Memory B cell (primary cell): ENCODE results near the gene TF.

Experiments used
- ATAC-seq: fragments of 150-1000 bp; cut with Tn5 transposase; 2 replicates; pipeline ENCODE4 v1.10.0; 2021; ENCODE audit warnings: low read depth, mild to moderate bottlenecking, moderate library complexity
- DNase-seq, 2 donors: peaks; one replicate each; pipeline ENCODE4 v3.0.0; 2022; ENCODE audit warnings: low spot score in 2 of 2
- H3K27ac Mint-ChIP-seq: one replicate; pipeline ENCODE4 v1.8.0; 2022; ENCODE audit warnings: mild to moderate bottlenecking, moderate library complexity, mixed read lengths
- H3K27me3 Mint-ChIP-seq: one replicate; pipeline ENCODE4 v1.8.0; 2022; ENCODE audit warnings: mixed read lengths
- H3K36me3 Mint-ChIP-seq: one replicate; pipeline ENCODE4 v1.8.0; 2022; ENCODE audit warnings: mild to moderate bottlenecking, mixed read lengths
- H3K4me1 Mint-ChIP-seq: one replicate; pipeline ENCODE4 v1.8.0; 2022; ENCODE audit warnings: mixed read lengths
- H3K4me3 Mint-ChIP-seq: one replicate; pipeline ENCODE4 v1.8.0; 2022; ENCODE audit warnings: mild to moderate bottlenecking, moderate library complexity, mixed read lengths
- H3K9me3 Mint-ChIP-seq: one replicate; pipeline ENCODE4 v1.8.0; 2022; ENCODE audit warnings: mixed read lengths

Gene TF

DNA sequence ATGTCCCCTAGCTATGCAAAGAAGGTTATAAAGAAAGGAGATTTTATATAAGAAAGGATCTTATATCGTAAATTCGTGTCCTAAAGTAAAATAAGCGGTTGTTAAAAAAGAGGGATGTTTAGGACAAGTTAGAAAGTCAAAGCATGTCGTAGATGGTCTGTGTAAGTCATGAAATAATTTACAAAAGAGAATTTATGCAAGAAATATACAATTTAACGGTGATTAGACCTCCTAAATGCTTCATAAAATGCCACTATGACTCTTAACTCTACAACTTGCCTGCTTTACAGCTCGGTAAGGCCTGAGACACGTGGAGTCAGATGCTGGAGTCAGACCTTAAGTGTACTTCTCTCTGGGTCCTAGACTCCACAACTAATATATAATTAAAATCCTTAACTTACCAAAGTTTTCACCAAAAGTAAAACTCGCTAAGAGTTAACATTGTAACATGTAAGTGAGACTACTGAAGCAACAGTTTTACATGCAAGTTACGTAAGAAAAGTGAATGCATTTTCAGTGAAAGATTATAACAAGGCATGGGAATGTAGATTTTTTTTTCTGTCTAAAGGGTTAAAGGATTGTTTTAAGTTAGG is 46.1 kb downstream of the TF start:
- Mint-ChIP-seq H3K27ac (no peak overlapping the region), H3K27me3 (no peaks in the 10 kb centered on the region), H3K4me3 (no peak overlapping the region), H3K9me3 (peaks cover 4% of the 10 kb centered on the region), H3K36me3 (no peaks in the 10 kb centered on the region), H3K4me1 (no peaks in the 10 kb centered on the region)
- ATAC-seq = no peak
- no peak for DNase-seq

DNA sequence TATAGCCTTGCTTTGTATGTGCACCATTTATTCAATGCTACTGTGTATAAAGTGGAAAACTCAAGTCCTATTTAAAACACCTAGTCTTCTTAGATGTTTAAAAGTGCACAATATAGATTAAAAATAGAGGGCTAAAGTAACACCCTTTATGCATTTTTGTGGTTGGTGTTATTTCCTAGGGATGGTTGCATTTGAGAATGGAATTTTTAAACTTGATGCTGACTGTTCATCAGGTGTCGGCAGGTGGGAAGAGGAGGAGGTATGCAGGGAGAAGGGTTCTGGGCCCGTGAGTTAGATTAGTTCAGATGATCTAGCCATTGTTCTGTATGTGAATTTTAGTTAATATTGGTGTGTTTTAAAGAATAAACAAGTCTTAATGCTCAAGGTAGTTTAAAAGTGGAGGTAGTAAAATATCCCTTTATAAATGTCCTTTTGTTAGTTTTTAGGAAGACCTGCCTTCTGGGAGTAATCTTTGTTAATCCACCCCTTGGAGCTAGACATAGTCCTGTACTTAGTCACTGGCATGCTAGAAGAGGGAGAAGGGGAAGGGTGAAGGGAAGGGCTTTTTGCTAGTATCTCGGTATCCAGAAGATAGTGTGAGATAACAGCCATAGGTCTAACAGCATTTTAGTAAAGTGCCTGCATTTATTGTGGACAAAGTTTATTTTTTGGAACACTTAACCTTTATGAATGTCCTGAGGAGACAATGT is 51.4 kb downstream of the TF start:
- DNase-seq (no peak), ATAC-seq (no peak)
- H3K27me3 Mint-ChIP-seq = peaks cover 8% of the 10 kb centered on the region
- peaks cover 3% of the 10 kb centered on the region for H3K9me3 Mint-ChIP-seq
- no peaks in the 10 kb centered on the region for H3K4me1 Mint-ChIP-seq
- no peak overlapping the region for H3K4me3 Mint-ChIP-seq
- no peaks in the 10 kb centered on the region for H3K36me3 Mint-ChIP-seq
- no peak overlapping the region for H3K27ac Mint-ChIP-seq

DNA sequence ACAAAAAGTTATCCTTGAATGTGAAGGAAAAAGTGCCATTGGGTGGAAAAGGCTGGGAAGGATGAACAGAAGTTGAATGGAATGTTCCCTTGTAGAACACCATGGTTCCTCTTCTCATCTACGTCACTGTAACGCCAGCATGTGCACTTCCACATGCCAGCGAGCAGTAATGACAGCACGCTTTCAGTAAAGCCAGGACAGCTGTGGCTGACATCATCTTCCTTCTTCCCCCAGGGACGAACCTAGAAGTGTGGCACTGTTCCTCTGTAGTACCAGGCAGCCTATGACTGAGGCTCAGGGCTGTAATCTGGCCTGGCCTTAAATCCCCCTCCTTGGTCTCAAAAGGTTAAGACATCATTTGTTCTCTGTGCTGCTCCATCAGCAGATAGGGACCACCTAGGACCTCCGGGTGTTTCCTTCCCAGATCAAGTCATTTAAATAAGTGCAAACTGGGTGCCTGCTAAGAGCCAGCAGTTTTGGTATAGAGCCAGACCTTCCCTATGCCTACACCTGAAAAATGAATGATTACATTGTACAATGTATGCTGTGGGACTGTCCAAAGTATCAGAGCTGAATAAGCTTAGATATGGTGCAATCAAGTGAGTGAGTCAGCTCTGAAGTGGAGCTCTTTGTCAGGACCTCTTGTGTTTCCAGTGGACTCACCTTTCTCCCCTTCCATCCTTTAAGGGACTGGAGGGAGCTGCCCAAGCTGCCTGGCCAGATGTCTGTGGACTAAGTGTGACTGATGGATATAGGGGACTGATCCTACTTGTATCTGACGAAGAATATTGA is 53.8 kb downstream of the TF start:
- Mint-ChIP-seq H3K9me3 (no peaks in the 10 kb centered on the region), H3K27me3 (peaks cover 8% of the 10 kb centered on the region), H3K27ac (no peak overlapping the region), H3K4me1 (no peaks in the 10 kb centered on the region), H3K4me3 (no peak overlapping the region), H3K36me3 (no peaks in the 10 kb centered on the region)
- no peak for DNase-seq
- ATAC-seq = peak; percentile 80

DNA sequence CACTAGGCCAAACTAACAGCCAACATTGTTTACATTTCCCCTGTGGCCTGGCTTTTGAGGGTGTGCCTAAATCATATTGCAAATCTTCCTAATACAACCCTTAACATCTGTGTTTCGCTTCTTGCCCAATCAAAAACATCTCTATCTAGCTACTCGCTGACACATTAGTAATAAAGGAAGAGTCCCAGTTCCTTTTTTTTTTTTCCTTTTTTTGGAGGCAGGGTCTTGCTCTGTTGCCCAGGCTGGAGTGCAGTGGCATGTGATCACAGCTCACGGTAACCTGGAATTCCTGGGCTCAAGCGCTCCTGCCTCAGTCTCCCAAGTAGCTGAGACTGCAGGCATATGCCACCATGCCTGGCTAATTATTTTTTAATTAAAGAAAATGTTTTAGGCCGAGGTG is 57.3 kb downstream of the TF start:
- Mint-ChIP-seq H3K27me3 (peaks cover 2% of the 10 kb centered on the region), H3K4me3 (no peak overlapping the region), H3K9me3 (no peaks in the 10 kb centered on the region), H3K36me3 (no peaks in the 10 kb centered on the region), H3K4me1 (peaks cover 7% of the 10 kb centered on the region), H3K27ac (no peak overlapping the region)
- DNase-seq (no peak), ATAC-seq (no peak)

DNA sequence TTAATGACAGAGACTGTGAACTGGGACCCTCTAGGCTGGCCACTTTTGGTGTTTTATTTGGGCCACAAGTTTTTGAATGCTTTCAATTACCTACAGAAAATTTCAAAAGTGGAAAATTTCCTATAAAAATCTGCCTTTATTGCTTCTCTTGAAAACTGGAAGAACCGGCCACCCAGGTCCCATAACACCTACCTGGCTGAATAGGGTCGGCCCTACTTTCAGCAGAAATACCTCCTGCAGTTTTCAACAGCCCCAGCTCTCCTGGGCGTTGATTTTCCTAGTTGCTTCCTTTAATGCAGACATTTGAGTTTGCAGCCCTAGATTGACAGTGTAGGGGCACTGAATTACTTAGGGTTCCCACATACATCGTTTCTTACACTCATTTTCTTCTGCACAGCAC is 58.7 kb downstream of the TF start:
- Mint-ChIP-seq H3K27me3 (peaks cover 2% of the 10 kb centered on the region), H3K4me1 (peaks cover 7% of the 10 kb centered on the region), H3K4me3 (peak overlapping the region; percentile 95), H3K27ac (peak overlapping the region; percentile 96), H3K9me3 (no peaks in the 10 kb centered on the region), H3K36me3 (no peaks in the 10 kb centered on the region)
- ATAC-seq (no peak), DNase-seq (no peak)

DNA sequence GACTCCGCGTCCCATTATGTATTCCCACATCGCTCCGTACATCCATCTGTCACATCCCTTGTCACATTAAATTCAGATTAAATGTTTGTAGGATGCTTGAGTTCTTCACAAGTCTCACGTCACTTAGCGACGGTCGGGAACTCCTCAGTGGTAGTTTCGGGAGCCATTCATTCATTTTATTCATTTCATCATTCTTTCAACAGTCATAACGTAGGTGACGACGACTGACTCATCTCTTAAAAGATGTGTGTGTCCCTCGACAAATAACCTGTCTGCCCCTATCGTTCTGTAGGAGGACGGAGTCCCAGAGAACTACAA is 59.1 kb downstream of the TF start:
- Mint-ChIP-seq H3K36me3 (peaks cover 2% of the 10 kb centered on the region), H3K4me3 (peak overlapping the region; percentile 95), H3K27me3 (peaks cover 2% of the 10 kb centered on the region), H3K9me3 (no peaks in the 10 kb centered on the region), H3K27ac (peak overlapping the region; percentile 96), H3K4me1 (peaks cover 7% of the 10 kb centered on the region)
- DNase-seq (no peak), ATAC-seq (no peak)

DNA sequence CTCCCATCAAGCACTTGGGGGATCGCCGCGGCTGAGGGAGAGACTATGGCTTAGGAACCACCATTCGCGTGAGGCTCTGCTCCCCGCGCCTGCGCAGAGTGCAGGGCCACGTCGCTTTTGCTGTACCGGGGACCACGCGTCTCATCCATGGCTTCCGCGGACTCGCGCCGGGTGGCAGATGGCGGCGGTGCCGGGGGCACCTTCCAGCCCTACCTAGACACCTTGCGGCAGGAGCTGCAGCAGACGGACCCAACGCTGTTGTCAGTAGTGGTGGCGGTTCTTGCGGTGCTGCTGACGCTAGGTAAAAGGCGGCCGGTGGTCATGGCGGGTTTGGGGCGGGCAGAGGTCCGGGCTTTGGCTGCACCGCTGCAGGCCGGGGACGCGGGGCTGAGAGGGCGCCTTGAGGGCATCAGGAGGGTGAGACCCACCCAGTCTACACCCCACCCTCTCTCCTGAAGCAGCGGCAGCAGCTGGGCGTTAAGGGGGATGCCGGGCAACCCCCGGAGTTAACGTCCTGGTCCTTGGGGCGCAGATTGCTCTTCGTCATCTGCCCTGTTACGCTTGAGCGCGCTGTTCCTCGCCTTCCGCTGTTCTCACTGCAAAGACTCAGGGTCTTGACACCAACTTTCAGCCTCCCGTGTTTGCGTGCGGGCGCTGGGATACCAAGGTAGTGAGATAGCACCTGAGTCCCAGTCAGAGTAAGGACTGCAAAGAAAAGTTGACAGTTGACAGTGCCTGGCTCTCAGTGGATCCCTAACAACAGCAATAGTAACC is 59.7 kb downstream of the TF start, which contains the start of gene SRPRB:
Gene SRPRB (plus strand): TSS at position 114 of the 774 bp plus-strand sequence. CDS start 34 bp downstream, at position 148.
- H3K4me3 Mint-ChIP-seq = peak within 1 kb of the TSS; percentile 95
- ATAC-seq (peak; percentile 95), DNase-seq (peak; percentile 88 to 92)
- peaks cover 2% of the 10 kb centered on the region for H3K36me3 Mint-ChIP-seq
- H3K9me3 Mint-ChIP-seq = no peaks in the 10 kb centered on the region
- H3K27me3 Mint-ChIP-seq = peaks cover 2% of the 10 kb centered on the region
- peak within 1 kb of the TSS; percentile 96 for H3K27ac Mint-ChIP-seq
- peaks cover 7% of the 10 kb centered on the region for H3K4me1 Mint-ChIP-seq

DNA sequence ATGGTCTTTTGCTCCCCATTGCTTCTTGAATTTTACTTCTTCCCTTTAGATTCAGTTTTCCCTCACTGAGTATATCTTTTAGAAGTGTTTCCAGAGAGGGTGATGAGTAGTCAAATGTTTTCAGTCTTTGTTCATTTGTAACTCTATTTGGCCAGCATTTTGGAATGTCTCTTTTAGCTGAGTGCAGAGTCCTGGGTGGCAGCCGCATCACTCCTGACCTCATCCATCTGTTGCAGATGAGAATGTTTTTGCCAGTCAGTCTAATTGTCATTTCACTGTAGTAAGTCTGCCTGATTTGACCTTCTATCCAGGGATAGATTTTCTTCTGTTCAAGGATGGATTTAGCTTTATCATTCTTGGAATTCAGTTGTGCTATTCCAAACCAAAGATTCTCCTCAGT is 66.7 kb downstream of the TF start:
- Mint-ChIP-seq H3K36me3 (peaks cover 23% of the 10 kb centered on the region), H3K4me3 (no peak overlapping the region), H3K27me3 (no peaks in the 10 kb centered on the region), H3K27ac (peak overlapping the region; percentile 3), H3K4me1 (peaks cover 7% of the 10 kb centered on the region), H3K9me3 (no peaks in the 10 kb centered on the region)
- no peak for ATAC-seq
- DNase-seq = no peak

DNA sequence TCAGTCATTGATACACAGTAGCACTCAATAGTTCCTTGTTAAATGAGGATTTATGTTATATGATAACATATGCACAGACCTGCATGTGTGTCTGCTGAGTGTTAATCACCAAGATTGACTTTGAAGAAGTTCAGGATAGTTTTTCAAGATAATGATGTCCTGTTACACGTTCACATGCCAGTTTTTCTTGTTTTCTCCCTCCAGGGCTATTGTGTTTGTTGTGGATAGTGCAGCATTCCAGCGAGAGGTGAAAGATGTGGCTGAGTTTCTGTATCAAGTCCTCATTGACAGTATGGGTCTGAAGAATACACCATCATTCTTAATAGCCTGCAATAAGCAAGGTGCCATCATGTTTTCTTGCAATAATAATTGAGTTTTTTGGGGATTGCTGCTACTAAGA is 69.2 kb downstream of the TF start:
- H3K27me3 Mint-ChIP-seq = no peaks in the 10 kb centered on the region
- H3K9me3 Mint-ChIP-seq = no peaks in the 10 kb centered on the region
- peaks cover 31% of the 10 kb centered on the region for H3K36me3 Mint-ChIP-seq
- no peak for DNase-seq
- ATAC-seq = no peak
- peaks cover 7% of the 10 kb centered on the region for H3K4me1 Mint-ChIP-seq
- no peak overlapping the region for H3K27ac Mint-ChIP-seq
- H3K4me3 Mint-ChIP-seq = no peak overlapping the region

DNA sequence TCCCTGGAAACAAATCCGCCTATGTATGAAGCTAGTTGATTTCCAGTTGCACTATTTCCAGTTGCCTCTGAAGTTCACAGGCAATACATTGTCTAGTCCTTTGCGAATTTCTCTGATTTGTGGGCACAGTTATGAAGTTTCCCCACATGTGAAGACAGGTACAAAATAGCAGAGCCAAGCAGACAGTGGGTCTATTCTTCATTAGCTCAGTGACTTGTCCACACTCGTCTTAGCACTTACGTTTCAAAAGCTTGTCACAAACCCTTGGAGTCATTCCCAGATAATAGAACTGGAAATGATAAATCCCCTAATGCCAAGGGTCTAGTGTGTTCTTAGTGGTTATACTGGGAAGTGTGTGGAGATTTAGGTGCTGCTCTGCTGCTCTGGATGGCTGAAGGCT is 73.9 kb downstream of the TF start:
- Mint-ChIP-seq H3K36me3 (peaks cover 39% of the 10 kb centered on the region), H3K4me3 (no peak overlapping the region), H3K4me1 (peaks cover 3% of the 10 kb centered on the region), H3K27me3 (no peaks in the 10 kb centered on the region), H3K9me3 (no peaks in the 10 kb centered on the region), H3K27ac (no peak overlapping the region)
- no peak for DNase-seq
- no peak for ATAC-seq

DNA sequence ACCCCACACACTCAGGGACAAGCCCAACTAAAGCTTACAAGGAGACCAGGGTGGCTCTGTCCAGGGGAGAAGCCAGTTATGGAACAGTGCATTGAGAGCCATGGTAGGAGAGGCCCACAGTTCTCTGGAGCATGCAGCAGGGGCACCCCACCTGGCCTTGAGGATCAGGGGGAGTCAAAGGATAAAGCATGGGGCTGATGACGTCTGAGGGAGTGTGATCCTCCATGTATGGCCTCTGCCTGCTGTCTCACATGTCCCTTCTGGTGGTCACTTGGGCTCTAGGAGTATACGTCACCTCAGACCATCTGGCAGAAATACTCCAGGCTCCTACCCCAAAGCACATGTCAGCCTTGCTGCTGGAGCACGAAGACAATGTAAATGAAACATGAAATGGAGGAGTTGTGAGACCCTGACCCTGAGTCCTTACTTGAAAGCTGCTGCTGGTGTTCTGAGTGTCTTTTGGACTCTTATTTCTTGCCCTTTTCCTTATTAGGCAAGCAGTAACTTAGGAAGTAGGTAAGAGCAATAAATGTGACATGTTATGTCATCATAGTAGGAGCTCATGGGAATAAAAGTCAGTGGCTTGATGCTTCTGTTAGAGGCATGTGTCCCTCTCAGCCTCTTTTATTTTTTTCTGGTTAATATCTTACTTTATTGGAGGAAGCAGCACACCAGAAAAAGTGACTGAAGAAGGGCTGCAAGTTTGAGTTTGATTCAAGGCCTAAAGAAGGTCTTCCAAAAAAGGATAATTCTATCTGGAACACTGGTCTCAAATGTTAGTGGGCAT is 74.9 kb downstream of the TF start:
- Mint-ChIP-seq H3K9me3 (no peaks in the 10 kb centered on the region), H3K36me3 (peaks cover 41% of the 10 kb centered on the region), H3K27ac (no peak overlapping the region), H3K4me3 (no peak overlapping the region), H3K27me3 (no peaks in the 10 kb centered on the region), H3K4me1 (peaks cover 3% of the 10 kb centered on the region)
- no peak for DNase-seq
- no peak for ATAC-seq

DNA sequence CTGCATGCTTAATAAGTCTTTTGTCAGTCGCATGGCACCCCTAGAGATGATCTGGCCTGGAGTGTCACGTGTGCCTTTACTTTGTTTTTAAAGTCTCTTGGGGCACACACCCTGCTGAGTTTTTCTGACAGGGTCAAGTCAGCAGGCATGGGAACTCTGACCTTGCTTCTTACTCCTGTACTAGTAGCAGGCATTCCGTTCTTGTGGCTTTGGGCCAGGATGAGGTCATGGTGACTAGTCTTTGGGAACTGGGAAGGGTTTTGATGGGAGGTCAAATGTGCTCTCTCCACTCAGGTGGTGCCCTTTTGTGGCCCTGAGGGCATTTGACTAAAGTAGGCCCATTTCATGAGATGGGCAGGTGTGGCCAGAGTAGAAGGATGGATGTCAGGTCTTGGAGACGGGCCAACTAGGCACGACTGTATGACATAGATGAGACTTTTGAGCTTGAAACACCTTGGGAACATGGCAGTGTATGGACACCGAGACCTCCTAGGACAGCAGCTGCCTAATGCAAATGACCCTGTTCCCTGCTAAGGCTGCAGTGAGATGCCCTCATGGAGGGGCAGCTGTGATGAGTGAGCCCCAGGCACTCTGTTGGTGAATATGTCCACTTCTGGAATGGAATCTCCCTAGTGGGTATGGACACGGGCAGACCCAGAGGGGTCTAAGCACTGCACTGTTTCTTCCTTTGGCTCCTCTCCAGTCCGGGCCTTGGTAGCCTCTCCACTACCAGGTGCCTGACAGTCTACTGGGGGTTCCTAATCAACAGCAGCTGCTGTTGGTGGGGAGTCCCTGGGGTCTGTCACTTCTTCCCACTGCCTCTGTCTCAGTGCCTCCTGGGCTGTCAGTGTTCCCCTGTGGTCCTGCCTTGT is 75.8 kb downstream of the TF start:
- Mint-ChIP-seq H3K27me3 (no peaks in the 10 kb centered on the region), H3K27ac (no peak overlapping the region), H3K4me1 (peaks cover 3% of the 10 kb centered on the region), H3K4me3 (no peak overlapping the region), H3K9me3 (no peaks in the 10 kb centered on the region), H3K36me3 (peaks cover 41% of the 10 kb centered on the region)
- ATAC-seq = no peak
- no peak for DNase-seq
